Measurements from ENCODE around the gene ICAM1. TPM values are rescaled to one million over a fixed set of nuclear protein-coding genes. Genes with fewer than 3 reads are reported as not detected.

Gene ICAM1
- polyA plus RNA-seq, 4 donors = 5.5 to 7.3 (median 6.4) TPM

GRCh38 chr19:10318807-10319682, 48.1 kb downstream of the ICAM1 start:
- DNase-seq (ENCODE audit: low read depth in 4 of 4, low spot score in 2 of 4) = no peak

GRCh38 chr19:10320602-10321416, 49.9 kb downstream of the ICAM1 start:
- DNase-seq (ENCODE audit: low read depth in 4 of 4, low spot score in 2 of 4) = no peak

GRCh38 chr19:10321417-10321797, 50.5 kb downstream of the ICAM1 start:
- no peak for DNase-seq (ENCODE audit: low read depth in 4 of 4, low spot score in 2 of 4)

GRCh38 chr19:10321874-10322835, 51.2 kb downstream of the ICAM1 start:
- DNase-seq (ENCODE audit: low read depth in 4 of 4, low spot score in 2 of 4) = no peak

- DNase-seq (ENCODE audit: low read depth in 4 of 4, low spot score in 2 of 4) = no peak
These were observed 54.8 kb downstream of the ICAM1 start for GRCh38 chr19:10325732-10326131.

- no peak for DNase-seq (ENCODE audit: low read depth in 4 of 4, low spot score in 2 of 4)
These were observed 56.9 kb downstream of the ICAM1 start for GRCh38 chr19:10327793-10328192.

- DNase-seq (ENCODE audit: low read depth in 4 of 4, low spot score in 2 of 4) = no peak
These were observed 57.9 kb downstream of the ICAM1 start for GRCh38 chr19:10328558-10329429.

GRCh38 chr19:10329555-10329954, 58.6 kb downstream of the ICAM1 start:
- DNase-seq (ENCODE audit: low read depth in 4 of 4, low spot score in 2 of 4) = no peak

GRCh38 chr19:10332158-10332964, 61.4 kb downstream of the ICAM1 start:
- DNase-seq (ENCODE audit: low read depth in 4 of 4, low spot score in 2 of 4) = peak in 1 of 4 donors; percentile 3

- DNase-seq (ENCODE audit: low read depth in 4 of 4, low spot score in 2 of 4) = peak; percentile 86 to 95 (median 90)
These were observed 62.2 kb downstream of the ICAM1 start, which contains the start of gene RAVER1 for GRCh38 chr19:10332965-10333757. TSS of gene RAVER1 (minus strand) at chr19:10333529. CDS start at chr19:10333507, 22 bp downstream.

GRCh38 chr19:10333758-10334587, 63.1 kb downstream of the ICAM1 start:
- DNase-seq (ENCODE audit: low read depth in 4 of 4, low spot score in 2 of 4) = peak in 1 of 4 donors; percentile 55

GRCh38 chr19:10334588-10335351, 63.9 kb downstream of the ICAM1 start:
- peak in 2 of 4 donors; percentile 39 to 78 for DNase-seq (ENCODE audit: low read depth in 4 of 4, low spot score in 2 of 4)

- DNase-seq (ENCODE audit: low read depth in 4 of 4, low spot score in 2 of 4) = no peak
These were observed 64.5 kb downstream of the ICAM1 start for GRCh38 chr19:10335352-10335985.

Data from left renal cortex interstitium (tissue), 4 donors.